Naive B cell (primary cell): ENCODE data around the gene ZIC3. TPM values are rescaled to one million over a fixed set of nuclear protein-coding genes. Genes with fewer than 3 reads are reported as not detected.

Experiments
- ATAC-seq, 2 donors: fragments of 150-1000 bp; cut with Tn5 transposase; 2 replicates each; pipeline ENCODE4 v1.10.0; 2021; ENCODE audit warnings: low read depth in 2 of 2, mild to moderate bottlenecking in 2 of 2, moderate library complexity in 2 of 2
- DNase-seq: peaks from one replicate; pipeline ENCODE4 v3.0.0; 2022
- H3K27ac Mint-ChIP-seq, 6 donors: one replicate each; pipeline ENCODE4 v1.8.0; 2020 to 2022; ENCODE audit warnings: mild to moderate bottlenecking in 6 of 6, mixed read lengths in 6 of 6, moderate library complexity in 5 of 6, inconsistent platforms in 2 of 6
- H3K27me3 Mint-ChIP-seq, 3 donors: one replicate each; pipeline ENCODE4 v1.8.0; 2021 to 2022; ENCODE audit warnings: mixed read lengths in 3 of 3, mild to moderate bottlenecking in 1 of 3
- H3K36me3 Mint-ChIP-seq, 2 donors: one replicate each; pipeline ENCODE4 v1.8.0; 2020 to 2022; ENCODE audit warnings: mixed read lengths in 2 of 2, inconsistent platforms in 1 of 2, mild to moderate bottlenecking in 1 of 2
- H3K4me1 Mint-ChIP-seq, 3 donors: one replicate each; pipeline ENCODE4 v1.8.0; 2020 to 2022; ENCODE audit warnings: mixed read lengths in 3 of 3, inconsistent platforms in 1 of 3, mild to moderate bottlenecking in 1 of 3, moderate library complexity in 1 of 3
- H3K4me3 Mint-ChIP-seq, 8 donors: one replicate each; pipeline ENCODE4 v1.8.0; 2020 to 2022; ENCODE audit warnings: mild to moderate bottlenecking in 8 of 8, mixed read lengths in 8 of 8, moderate library complexity in 8 of 8, inconsistent platforms in 2 of 8
- H3K9me3 Mint-ChIP-seq, 7 donors: one replicate each; pipeline ENCODE4 v1.8.0; 2020 to 2022; ENCODE audit warnings: mixed read lengths in 7 of 7, mild to moderate bottlenecking in 5 of 7, inconsistent platforms in 2 of 7, moderate library complexity in 1 of 7
- polyA plus RNA-seq, 6 donors: library from polyadenylated mRNA; unstranded; fragments of 300-500 nt; fragmentation: Illumina TruSeq; gene quantifications; one replicate each; pipeline ENCODE4 v1.2.3, GENCODE V29; 2021; ENCODE audit warnings: low read depth in 6 of 6

ZIC3 gene
- polyA plus RNA-seq, 6 donors from 2014 or later: not detected

DNA sequence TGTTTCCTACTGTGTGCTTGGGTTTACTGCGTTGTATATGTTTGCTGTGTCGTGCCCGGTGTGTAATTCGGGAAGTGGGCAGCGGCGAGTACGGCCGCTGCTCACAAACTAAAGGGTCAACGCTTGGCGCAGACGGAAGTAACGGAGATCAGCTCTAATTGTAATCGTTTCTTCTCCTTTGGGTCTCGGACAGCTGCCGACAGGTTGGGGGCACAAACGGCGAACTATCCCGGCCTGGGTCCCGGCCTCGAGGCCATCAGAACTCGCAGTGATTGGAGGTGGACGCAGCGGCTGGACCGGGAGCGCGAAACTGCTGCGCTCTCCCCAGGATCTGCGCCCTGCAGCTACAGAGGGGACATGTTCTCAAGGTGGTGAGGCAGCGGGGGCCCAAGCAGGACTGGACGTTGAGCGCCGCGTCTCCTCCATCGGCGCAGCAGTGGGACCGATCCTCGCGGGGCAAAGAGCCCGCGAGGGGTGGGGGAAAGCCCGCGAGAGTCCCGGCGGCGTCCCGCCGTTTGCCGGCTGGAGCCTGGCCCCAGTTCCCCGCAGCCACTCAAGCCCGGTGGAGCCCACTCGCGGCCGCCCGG, 516 bp upstream of the ZIC3 start:
- ATAC-seq: no peak
- peak overlapping the region in 1 of 6 donors; percentile 7 for H3K27ac Mint-ChIP-seq
- peaks cover 10 to 18% (median 18%) of the 10 kb centered on the region in 3 donors for H3K4me1 Mint-ChIP-seq
- H3K36me3 Mint-ChIP-seq: peaks cover 7 to 9% of the 10 kb centered on the region in 2 donors
- peaks cover 33 to 82% (median 63%) of the 10 kb centered on the region in 3 donors for H3K27me3 Mint-ChIP-seq
- H3K9me3 Mint-ChIP-seq: peaks cover 1 to 23% (median 12%) of the 10 kb centered on the region in 7 donors
- no peak for DNase-seq
- peak overlapping the region in 6 of 8 donors; percentile 0 to 65 (median 42) for H3K4me3 Mint-ChIP-seq

DNA sequence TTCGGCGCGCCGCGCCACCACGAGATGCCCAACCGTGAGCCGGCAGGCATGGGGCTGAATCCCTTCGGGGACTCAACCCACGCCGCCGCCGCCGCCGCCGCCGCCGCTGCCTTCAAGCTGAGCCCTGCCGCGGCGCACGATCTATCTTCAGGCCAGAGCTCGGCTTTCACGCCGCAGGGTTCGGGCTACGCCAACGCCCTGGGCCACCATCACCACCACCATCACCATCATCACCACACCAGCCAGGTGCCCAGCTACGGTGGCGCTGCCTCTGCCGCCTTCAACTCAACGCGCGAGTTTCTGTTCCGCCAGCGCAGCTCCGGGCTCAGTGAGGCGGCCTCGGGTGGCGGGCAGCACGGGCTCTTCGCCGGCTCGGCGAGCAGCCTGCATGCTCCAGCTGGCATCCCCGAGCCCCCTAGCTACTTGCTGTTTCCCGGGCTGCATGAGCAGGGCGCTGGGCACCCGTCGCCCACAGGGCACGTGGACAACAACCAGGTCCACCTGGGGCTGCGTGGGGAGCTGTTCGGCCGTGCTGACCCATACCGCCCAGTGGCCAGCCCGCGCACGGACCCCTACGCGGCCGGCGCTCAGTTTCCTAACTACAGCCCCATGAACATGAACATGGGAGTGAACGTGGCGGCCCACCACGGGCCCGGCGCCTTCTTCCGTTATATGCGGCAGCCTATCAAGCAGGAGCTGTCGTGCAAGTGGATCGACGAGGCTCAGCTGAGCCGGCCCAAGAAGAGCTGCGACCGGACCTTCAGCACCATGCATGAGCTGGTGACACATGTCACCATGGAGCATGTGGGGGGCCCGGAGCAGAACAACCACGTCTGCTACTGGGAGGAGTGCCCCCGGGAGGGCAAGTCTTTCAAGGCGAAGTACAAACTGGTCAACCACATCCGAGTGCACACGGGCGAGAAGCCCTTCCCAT, 1.1 kb downstream of the ZIC3 start:
- DNase-seq: no peak

DNA sequence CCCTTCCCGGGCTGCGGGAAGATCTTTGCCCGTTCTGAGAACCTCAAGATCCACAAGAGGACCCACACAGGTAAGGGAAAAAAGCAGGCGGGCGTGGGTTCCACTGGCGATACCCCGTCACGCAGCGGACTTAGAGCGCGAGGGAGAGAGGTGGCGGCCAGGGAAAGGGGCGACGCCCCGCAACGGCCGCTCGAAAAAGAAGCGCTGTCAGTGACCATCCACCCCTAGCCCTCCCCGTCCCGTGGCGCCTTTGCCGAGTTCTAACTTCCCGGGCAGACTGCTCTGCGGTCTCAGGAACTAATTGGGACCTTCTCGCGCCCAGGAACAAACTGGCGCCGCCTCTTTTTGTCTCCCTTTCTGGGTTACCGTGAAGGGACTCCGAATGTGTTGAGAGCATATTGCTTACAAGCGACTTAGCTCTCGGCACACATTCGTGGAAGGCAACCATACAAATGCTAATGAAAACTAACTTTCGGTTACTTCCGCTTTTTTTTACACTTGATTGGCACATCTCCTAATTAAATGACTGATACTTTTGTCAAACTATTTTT, 1.8 kb downstream of the ZIC3 start:
- Mint-ChIP-seq H3K4me3 (peak overlapping the region; percentile 22 to 76 (median 64)), H3K9me3 (peaks cover 1 to 31% (median 12%) of the 10 kb centered on the region in 7 donors), H3K4me1 (peaks cover 10 to 18% (median 18%) of the 10 kb centered on the region in 3 donors), H3K36me3 (peaks cover 7 to 9% of the 10 kb centered on the region in 2 donors), H3K27ac (no peak overlapping the region), H3K27me3 (peaks cover 33 to 77% (median 59%) of the 10 kb centered on the region in 3 donors)
- DNase-seq (no peak), ATAC-seq (no peak)

More for the DNA sequence above, 1.1 kb downstream of the ZIC3 start:
- ATAC-seq: no peak
- Mint-ChIP-seq H3K36me3 (peaks cover 7 to 9% of the 10 kb centered on the region in 2 donors), H3K4me1 (peaks cover 10 to 18% (median 18%) of the 10 kb centered on the region in 3 donors), H3K9me3 (peaks cover 1 to 31% (median 12%) of the 10 kb centered on the region in 7 donors), H3K27me3 (peaks cover 34 to 77% (median 55%) of the 10 kb centered on the region in 3 donors), H3K27ac (peak overlapping the region in 1 of 6 donors; percentile 93), H3K4me3 (peak overlapping the region in 6 of 8 donors; percentile 40 to 76 (median 68))

DNA sequence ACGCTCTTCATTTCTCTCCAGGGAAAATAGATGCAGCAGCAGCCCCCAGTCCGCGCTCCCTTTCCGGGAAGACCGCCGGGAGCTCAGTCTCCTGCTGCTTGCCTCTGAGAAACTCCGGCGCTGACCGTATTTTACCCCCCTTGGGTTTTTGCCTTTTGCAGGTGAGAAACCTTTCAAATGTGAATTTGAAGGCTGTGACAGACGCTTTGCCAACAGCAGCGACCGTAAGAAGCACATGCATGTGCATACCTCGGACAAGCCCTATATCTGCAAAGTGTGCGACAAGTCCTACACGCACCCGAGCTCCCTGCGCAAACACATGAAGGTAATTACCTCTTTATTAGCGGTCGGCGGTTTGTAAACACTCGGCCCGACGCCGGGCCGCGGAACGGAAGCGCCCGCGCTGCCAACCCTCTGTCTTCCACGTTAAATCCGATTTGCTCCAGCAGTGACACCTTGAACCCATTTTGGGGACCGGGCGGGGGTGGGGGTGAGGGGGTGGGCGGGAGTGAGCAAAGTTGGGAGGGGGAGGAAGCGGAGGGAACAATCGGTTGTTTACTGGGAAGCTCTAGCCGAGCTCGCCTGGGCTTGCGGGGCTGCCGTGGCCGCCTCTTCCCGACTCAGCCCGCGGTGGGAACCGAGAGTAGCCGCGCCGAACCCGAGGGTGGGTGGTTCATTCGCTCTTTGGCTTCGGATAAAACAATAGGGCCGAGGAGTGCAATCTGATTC, 3.0 kb downstream of the ZIC3 start:
- peak overlapping the region in 4 of 6 donors; percentile 28 to 78 (median 52) for H3K27ac Mint-ChIP-seq
- peaks cover 7 to 9% of the 10 kb centered on the region in 2 donors for H3K36me3 Mint-ChIP-seq
- ATAC-seq (no peak), DNase-seq (no peak)
- peak overlapping the region in 4 of 8 donors; percentile 18 to 61 (median 40) for H3K4me3 Mint-ChIP-seq
- peaks cover 31 to 76% (median 60%) of the 10 kb centered on the region in 3 donors for H3K27me3 Mint-ChIP-seq
- peaks cover 1 to 31% (median 12%) of the 10 kb centered on the region in 7 donors for H3K9me3 Mint-ChIP-seq
- peaks cover 10 to 18% (median 18%) of the 10 kb centered on the region in 3 donors for H3K4me1 Mint-ChIP-seq

DNA sequence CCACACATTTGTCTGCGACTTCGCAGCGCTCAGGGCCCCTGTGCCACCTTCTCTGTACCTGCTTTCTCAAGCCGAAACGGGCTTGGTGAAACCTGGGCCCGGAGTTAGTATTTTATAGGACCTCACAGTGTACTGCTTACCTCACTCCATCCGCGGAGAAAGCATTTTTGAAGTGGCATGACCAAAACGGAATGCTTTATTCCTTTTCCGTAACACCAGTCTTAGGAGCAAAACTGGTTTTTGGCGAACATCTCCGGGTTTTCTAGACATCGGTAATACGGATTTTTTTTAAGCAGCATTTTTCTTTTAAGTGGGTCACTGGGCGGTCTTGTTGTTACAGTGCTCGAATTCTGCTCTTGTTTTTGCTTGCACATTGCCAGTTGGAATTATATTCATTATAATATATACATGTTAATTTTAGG, 3.6 kb downstream of the ZIC3 start:
- Mint-ChIP-seq H3K4me1 (peaks cover 10 to 18% (median 18%) of the 10 kb centered on the region in 3 donors), H3K27ac (peak overlapping the region in 1 of 6 donors; percentile 28), H3K36me3 (peaks cover 7 to 9% of the 10 kb centered on the region in 2 donors), H3K9me3 (peaks cover 1 to 31% (median 12%) of the 10 kb centered on the region in 7 donors), H3K27me3 (peaks cover 31 to 70% (median 55%) of the 10 kb centered on the region in 3 donors), H3K4me3 (peak overlapping the region in 2 of 8 donors; percentile 7 to 41)
- no peak for DNase-seq
- ATAC-seq: no peak

DNA sequence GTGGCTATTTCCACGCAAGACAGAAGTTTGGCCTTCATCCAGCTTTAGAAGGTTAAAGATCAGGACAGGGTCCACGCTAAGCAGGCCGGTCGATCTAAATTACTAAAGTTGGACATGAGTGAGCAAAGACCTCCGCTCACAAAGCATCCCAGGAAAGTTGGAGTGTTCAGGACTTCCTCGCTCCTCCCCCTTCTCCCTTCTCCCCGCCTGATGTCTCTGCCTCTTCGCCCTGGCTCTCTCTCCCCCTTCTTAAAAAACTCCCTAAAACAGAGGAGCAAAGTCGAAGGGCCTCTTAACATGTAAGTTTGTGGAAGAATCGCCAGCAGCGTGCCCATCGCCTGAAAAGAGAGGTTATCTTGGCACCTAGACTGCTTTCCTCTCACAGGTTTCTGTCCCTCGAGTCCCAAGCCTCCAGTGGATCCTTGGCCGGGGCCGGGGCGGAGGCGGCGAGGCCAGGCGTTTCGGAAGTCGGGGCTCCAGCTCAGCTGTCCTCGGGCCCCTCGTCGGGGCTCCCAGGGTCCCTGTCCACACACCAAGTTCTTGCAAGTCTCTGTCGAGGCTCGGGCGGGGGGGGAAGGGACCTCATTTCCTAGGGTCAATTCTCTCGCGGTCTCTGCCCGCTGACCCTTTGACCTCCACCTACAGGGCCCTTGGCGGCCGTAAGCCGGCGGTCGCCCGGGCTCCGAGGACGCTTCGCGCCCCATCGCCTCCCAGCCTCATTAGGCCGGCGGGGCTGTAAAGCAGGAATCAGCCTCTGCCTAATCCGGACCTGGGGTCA, 7.6 kb downstream of the ZIC3 start:
- peaks cover 0 to 5% of the 10 kb centered on the region in 2 donors for H3K36me3 Mint-ChIP-seq
- H3K4me1 Mint-ChIP-seq: peaks cover 0 to 3% (median 0%) of the 10 kb centered on the region in 3 donors
- ATAC-seq (no peak), DNase-seq (no peak)
- peaks cover 33 to 55% (median 47%) of the 10 kb centered on the region in 3 donors for H3K27me3 Mint-ChIP-seq
- H3K4me3 Mint-ChIP-seq: no peak overlapping the region
- no peak overlapping the region for H3K27ac Mint-ChIP-seq
- peaks cover 0 to 19% (median 3%) of the 10 kb centered on the region in 7 donors for H3K9me3 Mint-ChIP-seq

DNA sequence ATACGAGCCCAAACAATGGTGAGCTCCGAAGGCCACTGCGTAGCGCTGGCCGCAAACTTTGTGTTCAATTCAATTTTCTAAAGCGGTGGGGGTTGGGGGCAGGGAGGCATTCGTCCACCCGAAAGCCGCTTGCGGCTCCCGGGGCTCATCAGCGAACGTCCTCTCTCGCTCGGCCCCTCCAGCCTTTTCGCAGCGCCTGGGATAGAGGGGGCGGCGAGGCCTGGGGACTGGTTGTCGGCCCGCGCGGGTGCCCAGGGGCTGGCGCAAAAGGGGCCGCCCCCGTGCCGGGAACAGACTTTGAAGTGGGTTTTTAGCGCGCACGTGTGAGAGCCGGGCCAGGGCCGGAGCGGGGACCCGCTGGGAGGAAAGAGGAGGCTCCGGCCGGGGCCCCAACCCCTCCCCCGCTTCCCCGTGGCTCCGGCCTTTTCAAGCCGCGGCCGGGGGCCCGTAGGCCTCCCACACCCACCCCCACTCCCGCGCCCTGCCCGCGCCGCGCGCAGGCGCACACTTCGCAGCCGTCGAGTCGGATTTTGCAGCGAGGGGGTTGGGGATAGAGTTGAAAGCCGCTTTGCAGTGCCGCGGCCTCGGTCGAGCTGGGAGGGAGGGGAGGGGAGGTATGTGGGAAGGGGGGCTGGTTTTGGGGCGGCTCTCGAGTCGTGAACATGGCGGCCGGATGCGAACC, 8.3 kb downstream of the ZIC3 start:
- peaks cover 33 to 49% (median 43%) of the 10 kb centered on the region in 3 donors for H3K27me3 Mint-ChIP-seq
- no peak for DNase-seq
- peaks cover 0 to 19% (median 3%) of the 10 kb centered on the region in 7 donors for H3K9me3 Mint-ChIP-seq
- no peaks in the 10 kb centered on the region for H3K4me1 Mint-ChIP-seq
- no peak overlapping the region for H3K4me3 Mint-ChIP-seq
- ATAC-seq: no peak
- H3K27ac Mint-ChIP-seq: no peak overlapping the region
- peaks cover 0 to 5% of the 10 kb centered on the region in 2 donors for H3K36me3 Mint-ChIP-seq

DNA sequence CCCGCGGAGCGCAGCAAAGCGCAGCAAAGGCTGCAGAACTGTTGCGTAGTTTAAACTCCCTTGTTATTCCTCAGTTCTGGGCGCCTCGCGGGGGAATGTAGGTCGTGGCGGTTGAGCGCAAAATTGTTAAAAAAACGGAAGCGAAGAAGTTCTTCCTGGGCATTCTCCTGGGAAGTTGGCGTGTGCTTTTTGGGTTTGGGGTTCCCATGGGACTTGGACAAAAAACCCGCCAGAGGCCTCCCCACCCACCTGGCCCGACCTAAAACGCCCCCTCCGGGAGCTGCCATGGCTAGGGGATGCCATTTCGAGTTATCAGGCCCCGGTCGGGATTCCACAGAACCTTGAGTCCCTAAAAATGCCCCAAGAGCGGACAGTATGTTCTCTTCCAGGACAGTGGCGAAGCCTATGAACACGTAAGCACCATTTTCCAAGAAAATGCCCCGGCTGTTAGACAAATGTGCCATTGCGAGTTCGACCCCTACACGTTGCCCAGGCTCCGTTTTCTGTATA, 8.9 kb downstream of the ZIC3 start:
- peaks cover 28 to 45% (median 41%) of the 10 kb centered on the region in 3 donors for H3K27me3 Mint-ChIP-seq
- H3K4me1 Mint-ChIP-seq: no peaks in the 10 kb centered on the region
- H3K4me3 Mint-ChIP-seq: no peak overlapping the region
- H3K27ac Mint-ChIP-seq: peak overlapping the region in 1 of 6 donors; percentile 76
- DNase-seq (no peak), ATAC-seq (no peak)
- peaks cover 0 to 16% (median 2%) of the 10 kb centered on the region in 7 donors for H3K9me3 Mint-ChIP-seq
- peaks cover 0 to 2% of the 10 kb centered on the region in 2 donors for H3K36me3 Mint-ChIP-seq

DNA sequence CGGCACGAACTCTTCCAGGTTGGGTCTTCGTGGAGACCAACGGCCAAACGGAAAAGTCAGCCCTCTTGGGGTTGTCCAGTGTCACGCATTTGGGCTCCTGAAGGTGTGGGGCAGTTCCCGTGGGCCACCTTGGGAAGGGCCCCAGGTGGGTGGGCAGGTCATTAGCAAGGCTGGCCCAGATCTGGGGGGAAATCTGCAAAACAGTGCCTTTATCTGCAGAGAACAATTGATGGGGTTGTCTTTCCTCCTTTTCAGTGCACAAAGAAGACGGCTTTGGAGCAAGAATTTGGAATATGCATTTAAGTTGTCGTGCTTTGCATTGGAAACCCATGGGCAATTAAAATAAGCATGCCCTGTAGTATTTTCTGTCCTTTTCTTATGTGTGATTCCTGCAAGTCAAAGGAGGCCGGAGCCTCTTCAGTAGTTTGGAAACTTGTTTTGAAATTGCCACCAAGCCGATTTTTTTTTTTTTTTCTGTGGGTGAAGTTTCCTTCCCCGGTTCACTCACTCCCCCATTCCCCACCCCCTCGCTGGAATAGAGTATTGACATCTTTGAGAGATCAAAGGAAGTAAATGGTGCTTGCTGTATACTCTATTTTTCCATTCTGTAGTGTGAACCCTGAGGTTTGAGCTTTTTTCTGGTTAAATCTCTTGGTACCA, 9.8 kb downstream of the ZIC3 start:
- no peak overlapping the region for H3K4me3 Mint-ChIP-seq
- ATAC-seq: no peak
- H3K4me1 Mint-ChIP-seq: no peaks in the 10 kb centered on the region
- no peak overlapping the region for H3K27ac Mint-ChIP-seq
- peaks cover 21 to 36% (median 32%) of the 10 kb centered on the region in 3 donors for H3K27me3 Mint-ChIP-seq
- no peak for DNase-seq
- peaks cover 0 to 7% (median 0%) of the 10 kb centered on the region in 7 donors for H3K9me3 Mint-ChIP-seq
- no peaks in the 10 kb centered on the region for H3K36me3 Mint-ChIP-seq

DNA sequence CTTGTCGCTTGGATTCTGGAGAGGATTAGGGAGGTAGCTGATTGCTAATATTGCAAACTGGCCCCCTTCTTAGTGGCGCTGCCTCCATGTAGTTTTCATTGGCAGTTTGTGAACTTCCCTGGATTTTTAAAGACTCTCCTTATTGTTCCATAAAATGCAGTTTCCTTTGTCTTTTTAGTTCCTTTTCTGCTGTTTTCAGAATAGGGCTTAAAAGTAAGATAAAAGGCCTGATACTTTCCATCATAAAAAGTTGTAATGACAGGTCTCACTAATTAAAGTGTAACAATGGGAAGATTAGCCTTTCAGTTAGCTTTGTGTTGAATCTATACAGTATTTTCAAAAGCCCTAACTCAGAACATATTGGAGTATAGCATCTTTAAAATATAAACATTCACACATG, 21.2 kb downstream of the ZIC3 start:
- Mint-ChIP-seq H3K9me3 (peaks cover 0 to 4% (median 0%) of the 10 kb centered on the region in 7 donors), H3K4me3 (no peak overlapping the region), H3K27me3 (peaks cover 0 to 22% (median 8%) of the 10 kb centered on the region in 3 donors), H3K4me1 (no peaks in the 10 kb centered on the region), H3K27ac (no peak overlapping the region), H3K36me3 (no peaks in the 10 kb centered on the region)
- ATAC-seq: no peak
- no peak for DNase-seq

DNA sequence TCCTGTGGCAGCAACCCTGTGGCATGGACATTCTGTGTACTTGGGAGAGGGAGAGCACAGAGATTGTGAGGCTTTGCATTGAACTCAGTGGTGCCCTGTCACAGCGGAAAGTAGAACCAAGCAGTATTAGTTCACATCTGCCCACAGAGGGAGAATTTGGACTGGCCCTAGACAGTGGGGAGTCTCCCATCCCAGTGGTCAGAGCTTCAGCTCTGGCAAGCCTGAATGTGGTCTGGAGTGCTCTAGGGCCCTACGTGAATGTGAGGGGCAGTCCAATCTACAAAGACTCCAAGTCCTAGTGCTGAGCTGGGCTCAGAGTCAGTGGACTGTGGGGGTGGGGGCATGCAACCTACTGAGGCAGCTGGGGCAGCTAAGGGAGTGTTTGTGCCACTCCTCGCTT, 34.8 kb downstream of the ZIC3 start:
- Mint-ChIP-seq H3K4me1 (no peaks in the 10 kb centered on the region), H3K9me3 (peaks cover 0 to 7% (median 3%) of the 10 kb centered on the region in 7 donors), H3K27me3 (peaks cover 0 to 7% (median 3%) of the 10 kb centered on the region in 3 donors), H3K27ac (no peak overlapping the region), H3K36me3 (no peaks in the 10 kb centered on the region), H3K4me3 (no peak overlapping the region)
- DNase-seq (no peak), ATAC-seq (no peak)
